Fibroblast of skin of right quadriceps (primary cell): ENCODE data around the gene GPRASP1.
"Not testable (repeated sequence)": the region's sequence is repeated elsewhere in the genome, so short reads cannot be mapped to it uniquely, and the experiment has no call there.

Source experiments
- DNase-seq: peaks from one replicate; pipeline ENCODE4 v3.0.0-alpha.2; 2013

Gene GPRASP1, protein sequence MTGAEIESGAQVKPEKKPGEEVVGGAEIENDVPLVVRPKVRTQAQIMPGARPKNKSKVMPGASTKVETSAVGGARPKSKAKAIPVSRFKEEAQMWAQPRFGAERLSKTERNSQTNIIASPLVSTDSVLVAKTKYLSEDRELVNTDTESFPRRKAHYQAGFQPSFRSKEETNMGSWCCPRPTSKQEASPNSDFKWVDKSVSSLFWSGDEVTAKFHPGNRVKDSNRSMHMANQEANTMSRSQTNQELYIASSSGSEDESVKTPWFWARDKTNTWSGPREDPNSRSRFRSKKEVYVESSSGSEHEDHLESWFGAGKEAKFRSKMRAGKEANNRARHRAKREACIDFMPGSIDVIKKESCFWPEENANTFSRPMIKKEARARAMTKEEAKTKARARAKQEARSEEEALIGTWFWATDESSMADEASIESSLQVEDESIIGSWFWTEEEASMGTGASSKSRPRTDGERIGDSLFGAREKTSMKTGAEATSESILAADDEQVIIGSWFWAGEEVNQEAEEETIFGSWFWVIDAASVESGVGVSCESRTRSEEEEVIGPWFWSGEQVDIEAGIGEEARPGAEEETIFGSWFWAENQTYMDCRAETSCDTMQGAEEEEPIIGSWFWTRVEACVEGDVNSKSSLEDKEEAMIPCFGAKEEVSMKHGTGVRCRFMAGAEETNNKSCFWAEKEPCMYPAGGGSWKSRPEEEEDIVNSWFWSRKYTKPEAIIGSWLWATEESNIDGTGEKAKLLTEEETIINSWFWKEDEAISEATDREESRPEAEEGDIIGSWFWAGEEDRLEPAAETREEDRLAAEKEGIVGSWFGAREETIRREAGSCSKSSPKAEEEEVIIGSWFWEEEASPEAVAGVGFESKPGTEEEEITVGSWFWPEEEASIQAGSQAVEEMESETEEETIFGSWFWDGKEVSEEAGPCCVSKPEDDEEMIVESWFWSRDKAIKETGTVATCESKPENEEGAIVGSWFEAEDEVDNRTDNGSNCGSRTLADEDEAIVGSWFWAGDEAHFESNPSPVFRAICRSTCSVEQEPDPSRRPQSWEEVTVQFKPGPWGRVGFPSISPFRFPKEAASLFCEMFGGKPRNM (N-terminal part only)

DNA sequence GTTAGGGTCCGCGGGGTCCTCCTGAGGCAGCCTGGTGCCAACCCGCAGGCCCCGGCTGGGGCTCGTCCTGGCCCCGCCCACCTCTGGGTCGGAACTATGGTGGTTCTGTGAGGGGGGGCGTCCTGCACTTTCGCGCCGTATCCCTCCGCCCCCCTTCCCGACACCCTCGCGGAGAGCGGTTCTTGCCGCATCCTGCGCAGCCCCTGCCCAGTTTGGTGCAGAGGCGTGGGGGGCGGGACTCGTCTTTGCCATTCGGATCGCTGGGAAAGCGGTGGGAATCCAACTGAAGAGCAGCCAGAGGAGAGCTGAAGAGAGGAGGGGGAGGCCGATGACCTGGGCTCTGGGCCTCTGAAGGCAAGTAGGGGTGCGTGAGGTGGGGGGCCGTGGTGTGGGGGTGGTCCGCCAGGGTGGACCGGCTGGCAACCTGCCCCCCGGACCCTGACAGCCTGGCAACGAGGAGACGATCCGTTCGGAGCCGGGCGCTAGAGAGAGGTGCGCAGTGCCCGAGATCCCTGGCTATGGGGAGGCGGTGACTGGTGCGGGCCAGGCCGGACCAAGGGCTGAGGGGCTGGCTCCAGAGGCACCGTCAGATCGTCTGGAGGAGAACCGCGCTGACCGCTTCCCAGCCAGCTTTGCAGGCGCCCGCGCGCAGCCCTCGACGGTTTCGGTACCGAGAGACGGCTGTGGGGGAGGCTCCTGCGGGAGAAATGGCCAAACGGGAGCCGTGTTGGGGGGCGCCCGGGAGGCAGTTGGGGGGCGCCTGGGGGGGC, at the start of gene GPRASP1:
Gene GPRASP1, plus strand, starts transcription at position 242 of the 770 bp plus-strand sequence. CDS start 2,431 bp downstream, outside the sequence.
- peak; percentile 58 for DNase-seq

DNA sequence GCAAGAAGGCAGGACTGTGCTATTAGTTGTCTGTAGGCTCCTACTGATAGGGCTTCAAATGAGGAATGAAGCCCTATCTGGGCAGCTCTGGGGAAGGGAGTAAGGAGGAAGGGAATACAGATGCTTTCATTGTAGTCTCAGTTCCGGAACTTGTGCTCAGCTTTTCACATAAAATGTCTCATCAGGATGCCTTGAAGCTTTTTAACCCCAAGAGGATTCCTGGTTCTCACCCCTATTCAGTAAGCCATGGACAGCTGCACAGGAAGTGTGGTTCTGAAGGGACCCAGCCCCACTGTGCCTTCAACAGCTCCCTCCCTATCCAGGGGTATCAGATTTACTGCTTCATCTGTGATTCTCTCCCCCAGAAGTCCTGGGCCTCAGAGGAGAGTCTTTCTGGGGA, 47.0 kb upstream of the GPRASP1 start:
- peak; percentile 1 for DNase-seq

DNA sequence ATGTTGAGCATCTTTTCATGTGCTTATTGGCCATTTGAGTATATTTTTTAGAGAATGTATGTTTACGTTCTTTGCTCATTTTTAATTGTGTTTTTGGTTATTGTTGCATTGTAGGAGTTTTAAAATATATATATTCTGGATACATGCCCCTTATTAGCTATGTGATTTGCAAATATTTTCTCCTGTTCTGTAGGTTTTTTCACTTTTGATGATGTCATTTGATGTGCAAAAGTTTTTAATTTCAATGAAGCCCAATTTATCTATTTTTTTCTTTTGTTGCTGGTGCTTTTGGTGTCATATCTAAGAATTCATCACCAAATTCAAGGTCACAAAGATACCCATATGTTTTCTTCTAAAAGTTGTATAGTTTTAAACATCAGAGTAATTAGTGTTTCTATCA, 45.2 kb upstream of the GPRASP1 start:
- no peak for DNase-seq

DNA sequence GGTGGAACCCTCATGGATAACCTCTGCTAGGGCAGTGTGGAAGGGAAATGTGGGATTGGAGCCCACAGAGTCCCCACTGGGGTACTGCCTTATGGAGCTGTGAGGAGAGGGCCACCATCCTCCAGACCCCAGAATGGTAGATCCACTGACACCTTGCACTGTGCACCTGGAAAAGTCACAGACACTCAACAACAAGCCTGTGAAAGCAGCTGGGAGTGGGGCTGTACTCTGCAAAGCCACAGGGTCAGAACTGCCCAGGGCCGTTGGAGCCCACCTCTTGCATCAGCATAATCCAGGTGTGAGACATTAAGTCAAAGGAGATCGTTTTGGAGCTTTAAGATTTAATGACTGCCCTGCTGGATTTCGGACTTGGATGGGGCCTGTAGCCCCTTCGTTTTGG, 40.4 kb upstream of the GPRASP1 start:
- no peak for DNase-seq

DNA sequence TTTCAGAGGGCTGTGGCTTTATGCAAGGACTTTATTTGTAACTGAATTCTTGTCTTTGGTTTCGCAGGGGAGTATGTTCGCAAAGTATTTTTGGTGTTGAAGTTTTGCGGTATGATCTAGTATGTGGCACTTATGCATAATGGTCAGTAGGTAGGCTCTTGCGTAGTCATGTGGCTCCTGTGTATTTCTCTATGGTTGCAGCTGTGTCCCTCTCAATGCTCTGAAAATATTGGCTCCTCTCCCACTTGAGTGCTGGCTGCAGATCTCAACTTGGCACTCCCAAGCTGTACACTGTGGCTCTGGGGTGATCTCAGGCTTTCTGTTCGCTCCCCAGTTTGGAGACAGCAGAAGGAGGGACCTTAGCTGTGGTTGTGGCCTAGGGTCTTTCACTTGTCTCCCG, 27.2 kb upstream of the GPRASP1 start:
- DNase-seq, result no peak

DNA sequence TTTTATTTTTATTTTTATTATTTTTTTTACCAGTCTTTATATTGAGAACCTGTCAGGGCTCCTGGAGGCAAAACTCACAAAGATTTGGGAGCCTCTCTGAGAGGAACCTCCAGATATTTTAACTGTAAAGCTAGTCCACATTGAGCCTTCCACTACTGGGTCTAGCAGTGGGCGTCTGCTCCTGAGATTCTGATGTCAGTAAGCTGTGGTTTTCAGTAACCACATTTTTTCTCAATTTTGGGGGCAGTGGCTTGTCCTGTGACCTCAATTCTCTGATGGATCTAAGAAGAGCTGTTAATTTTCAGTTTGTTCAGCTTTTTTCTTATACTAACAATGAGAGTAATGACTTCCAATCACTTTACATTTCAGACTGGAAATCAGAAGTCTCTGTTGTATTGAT, 23.6 kb upstream of the GPRASP1 start:
- no peak for DNase-seq

DNA sequence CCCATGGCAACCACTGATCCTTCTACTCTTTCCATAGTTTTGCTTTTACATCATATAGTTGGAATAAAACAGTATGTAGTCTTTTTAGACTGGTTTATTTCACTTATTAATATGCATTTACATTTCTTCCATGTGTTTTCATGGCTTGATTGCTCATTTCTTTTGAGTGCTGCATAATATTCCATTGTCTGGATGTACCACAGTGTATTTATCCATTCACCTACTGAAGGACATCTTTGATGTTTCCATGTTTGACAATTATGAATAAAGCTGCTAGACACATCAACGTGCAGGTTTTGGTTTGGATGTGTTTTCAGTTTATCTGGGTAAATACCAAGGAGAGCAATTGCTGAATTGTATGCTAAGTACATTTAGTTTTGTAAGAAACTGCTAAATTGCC, 13.7 kb upstream of the GPRASP1 start:
- no peak for DNase-seq

DNA sequence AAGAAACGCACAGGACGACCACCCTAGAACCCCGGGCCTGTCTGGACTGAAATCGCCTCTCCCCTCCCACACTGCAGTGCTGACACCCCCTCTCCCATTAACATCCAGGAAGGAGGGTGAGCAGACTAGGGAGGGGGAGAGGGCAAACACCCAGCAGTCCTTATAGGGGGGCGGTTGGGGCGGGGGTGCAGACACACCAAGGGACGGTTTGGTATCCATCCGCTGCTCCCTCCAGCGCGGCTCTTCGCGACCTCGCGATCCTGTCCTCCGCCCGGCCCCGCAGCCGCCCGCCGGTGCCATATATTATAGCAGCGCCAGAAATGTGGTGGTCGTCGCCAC, 411 bp upstream of the GPRASP1 start:
- DNase-seq, result no peak

DNA sequence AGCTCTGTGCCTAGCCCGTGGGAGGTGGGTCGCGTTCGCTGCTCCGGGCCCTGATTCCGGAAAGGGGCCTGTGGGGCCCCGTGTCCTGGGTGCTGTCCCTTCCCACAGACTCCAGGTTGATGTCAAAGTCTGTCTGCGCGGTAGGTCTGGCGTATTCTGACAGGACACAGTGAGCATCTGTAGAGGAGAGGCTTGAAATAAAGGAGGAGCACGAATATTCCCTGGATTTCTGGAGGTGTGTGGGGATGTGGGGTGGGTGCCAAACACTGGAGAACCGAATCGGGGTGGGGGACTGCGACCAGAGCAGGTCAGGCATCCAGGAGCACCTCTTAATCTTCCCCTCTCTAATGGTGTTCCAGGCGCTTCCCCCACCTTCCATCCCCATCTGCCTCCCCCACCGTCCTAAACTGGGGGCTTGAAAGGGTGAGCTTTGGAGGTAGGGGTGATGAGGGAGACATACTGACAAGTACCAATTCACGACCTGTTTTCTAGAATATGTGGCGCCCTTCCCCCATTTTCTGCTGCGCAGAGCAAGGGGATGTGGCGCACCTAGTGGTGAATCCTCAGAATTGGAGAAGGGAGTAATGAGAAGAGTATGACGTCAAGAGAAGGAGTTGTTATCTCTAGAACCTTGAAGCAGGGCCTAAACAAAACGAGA, 877 bp downstream of the GPRASP1 start:
- peak; percentile 50 for DNase-seq

DNA sequence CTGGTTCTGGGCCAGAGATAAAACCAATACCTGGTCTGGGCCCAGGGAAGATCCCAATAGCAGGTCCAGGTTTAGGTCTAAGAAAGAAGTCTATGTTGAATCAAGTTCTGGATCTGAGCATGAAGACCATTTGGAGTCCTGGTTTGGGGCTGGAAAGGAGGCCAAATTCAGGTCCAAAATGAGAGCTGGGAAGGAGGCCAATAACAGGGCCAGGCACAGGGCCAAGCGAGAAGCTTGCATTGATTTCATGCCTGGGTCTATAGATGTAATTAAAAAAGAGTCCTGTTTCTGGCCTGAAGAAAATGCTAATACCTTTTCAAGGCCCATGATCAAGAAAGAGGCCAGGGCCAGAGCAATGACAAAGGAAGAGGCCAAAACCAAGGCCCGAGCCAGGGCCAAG, 3.4 kb downstream of the GPRASP1 start:
- DNase-seq, result no peak

DNA sequence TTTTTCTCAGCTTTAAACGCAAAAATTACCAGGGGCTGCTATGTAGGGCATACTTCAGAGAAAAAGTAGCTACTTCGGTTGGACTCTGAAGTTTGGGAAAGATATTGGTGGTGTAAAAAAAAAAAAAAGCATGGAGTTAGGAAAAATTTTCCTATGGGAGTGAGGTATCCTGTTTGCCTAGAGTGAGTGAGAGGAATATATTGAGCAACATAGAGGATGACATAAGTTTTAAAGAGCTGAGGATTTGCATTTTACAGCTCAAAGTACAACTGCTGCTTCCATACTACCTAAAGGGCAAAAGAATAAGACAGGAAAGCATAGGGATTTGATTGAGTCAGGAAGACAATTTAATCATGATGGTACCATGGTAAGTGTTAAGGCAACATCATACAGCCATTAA, 7.3 kb downstream of the GPRASP1 start:
- DNase-seq, result no peak

DNA sequence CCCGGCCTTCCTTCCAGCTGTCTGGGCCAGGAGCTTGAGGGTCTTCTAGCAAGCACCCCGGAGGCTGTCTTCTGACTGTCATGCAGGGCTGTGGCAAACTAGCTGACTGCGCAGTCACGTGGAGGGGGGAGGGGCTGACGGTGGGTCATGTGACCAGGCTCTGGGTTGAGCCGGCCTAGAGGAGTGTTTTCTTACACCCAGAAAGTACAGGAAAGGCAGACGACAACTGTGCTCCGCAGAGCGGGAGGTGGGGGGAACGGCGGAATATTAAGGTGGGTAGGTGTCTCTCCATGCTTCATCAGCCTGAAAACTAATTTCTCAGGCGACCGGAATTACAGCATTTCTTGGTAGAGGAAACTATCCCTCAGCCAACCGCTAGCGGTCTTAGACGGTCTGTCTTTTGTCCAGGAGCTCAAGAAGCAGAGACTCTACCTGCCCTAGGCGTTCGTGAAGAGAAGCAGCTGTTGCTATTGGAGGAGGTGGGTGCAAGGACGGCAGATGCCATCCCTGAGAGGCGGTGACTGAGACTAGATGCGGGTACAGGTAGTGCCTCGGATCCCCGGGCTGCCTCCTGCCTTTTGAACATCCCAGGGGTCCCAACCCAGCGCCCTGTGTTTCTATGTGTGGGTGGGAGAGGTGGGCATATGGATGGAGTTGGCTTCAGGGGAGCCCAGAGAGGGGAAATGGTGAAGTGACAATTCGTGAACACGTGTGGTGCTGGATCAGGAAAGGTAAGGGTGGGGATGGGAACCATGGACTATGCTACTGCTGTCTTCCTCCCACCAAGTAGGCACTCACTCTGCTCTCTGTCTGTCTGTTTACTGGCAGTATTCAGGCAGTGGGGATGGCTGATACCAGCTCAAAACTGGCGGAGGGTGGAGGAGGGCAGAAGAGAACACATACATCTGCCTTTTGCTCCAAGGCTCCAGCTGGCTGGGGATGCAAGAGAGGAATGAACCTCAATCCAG, 8.8 kb downstream of the GPRASP1 start:
- DNase-seq, result peak; percentile 65

DNA sequence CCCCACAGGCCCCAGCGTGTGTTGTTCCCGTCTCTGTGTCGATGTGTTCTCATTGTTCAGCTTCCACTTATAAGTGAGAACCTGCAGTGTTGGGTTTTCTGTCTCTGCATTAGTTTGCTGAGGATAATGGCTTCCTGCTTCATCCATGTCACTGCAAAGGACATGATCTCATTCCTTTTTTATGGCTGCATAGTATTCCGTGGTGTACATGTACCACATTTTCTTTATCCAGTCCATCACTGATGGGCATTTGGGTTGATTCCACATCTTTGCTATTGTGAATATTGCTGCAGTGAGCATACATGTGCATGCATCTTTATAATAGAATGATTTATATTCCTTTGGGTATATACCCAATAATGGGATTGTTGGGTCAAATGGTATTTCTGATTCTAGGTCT, 12.5 kb downstream of the GPRASP1 start:
- DNase-seq, result not testable (repeated sequence)

DNA sequence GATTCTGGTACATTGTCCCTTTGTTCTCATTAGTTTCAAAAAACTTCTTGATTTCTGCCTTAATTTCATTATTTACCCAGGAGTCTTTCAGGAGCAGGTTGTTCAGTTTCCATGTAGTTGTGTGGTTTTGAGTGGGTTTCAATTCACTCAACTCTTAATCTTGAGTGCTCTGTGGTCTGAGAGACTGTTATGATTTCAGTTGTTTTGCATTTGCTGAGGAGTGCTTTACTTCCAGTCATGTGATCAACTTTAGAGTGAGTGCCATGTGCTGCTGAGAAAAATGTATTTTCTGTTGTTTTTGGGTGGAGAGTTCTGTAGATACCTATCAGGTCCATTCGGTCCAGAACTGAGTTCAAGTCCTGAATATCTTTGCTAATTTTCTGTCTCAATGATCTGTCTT, 15.8 kb downstream of the GPRASP1 start:
- DNase-seq, result not testable (repeated sequence)

DNA sequence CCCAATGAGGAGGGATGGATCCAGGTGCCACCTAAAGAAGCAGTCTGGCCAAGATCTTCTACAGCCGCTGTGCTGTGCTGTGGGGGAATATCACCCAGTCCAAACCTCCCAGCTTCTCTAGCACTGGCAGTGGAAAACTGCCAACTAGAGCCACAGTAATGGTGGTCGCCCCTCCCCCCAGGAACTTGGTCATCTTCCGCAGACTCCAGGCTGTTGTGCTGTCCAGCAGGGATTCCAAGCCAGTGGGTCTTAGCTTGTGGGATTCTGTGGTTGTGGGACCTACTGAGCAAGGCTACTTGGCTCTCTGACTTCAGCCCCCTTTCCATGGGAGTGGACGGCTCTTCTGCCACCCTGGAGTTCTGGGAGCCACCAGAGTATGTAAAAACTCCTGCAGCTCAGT, 18.2 kb downstream of the GPRASP1 start:
- DNase-seq, result no peak

DNA sequence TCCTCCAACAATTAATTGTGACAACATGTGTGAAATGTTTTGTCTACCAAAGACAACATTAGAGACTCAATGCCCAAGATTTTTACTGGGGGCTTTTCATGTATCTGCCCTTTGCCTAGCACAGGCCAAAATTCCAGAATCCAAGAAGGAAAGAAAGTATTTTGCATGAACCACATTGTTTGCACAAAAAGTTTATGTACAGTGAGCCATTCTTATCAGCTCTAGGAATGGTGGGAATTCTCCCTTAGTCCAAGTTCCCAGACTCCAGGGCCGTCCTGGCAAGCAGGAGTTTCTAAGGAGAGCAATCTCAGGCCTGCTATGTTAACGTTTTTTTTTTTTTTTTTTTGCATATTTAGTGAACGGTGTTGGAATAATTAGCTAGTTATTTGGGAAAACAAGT, 21.6 kb downstream of the GPRASP1 start:
- DNase-seq, result no peak

DNA sequence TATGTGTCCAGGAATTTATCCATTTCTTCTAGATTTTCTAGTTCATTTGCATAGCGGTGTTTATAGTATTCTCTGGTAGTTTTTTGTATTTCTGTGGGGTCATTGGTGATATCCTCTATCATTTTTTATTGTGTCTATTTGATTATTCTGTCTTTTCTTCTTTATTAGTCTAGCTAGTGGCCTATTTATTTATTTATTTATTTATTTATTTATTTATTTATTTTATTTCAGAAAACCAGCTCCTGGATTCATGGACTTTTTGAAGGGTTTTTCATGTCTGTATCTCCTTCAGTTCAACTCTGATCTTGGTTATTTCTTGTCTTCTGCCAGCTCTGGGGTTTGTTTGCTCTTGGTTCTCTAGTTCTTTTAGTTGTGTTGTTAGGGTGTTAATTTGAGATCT, 26.2 kb downstream of the GPRASP1 start:
- DNase-seq, result not testable (repeated sequence)

DNA sequence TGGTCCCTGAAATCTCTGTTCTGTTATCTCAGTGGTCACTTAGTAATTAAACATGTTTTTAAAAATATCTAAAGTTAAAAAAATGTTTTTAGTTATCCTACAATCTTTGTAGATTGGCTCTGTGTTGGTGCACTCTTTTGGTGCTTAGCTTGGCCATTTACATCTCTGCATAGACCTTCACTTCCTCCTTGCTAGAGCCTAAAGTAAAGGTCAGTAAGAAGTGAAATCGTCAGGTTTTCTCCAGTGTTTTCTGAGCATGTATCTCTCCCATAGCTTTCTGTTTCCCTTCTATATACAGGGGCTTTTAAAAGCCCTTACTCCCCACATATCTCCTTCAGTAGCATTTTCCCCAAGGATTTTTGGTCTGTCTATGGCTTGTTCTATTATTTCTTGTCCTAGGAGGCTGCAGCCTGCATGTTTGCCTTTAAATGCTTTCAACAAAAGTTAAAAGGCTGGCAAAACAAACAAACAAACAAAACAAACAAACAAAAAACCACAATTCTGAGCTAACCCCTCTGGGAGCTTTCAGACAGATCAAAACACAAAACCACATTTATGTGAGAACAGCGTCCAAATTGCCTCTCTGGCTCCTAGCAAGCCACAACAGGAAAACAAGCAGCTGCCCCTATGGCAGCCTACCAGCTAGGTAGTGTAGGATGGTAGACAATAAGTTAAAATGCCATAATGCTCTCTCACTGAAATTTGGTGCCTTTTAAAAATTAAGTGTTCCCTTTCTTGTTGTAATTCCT, 33.7 kb downstream of the GPRASP1 start:
- no peak for DNase-seq

DNA sequence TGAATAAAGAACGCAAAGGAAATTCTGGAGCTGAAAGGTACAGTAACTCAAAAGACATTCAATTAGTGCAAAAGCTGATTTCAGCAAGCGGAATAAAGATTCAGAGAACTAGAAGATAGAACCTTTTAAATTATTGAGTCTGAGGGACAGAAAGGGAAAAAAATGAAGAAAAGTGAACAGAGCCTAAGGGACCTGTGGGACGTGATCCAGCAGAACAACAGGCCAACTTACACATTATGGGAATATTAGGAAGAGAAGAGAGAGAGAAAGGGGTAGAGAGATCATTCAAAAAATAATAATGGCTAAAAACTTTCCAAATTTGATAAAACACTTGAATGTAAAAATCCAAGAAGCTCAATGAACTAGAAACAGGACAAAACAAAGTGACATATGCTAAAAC, 43.5 kb downstream of the GPRASP1 start:
- DNase-seq, result no peak

DNA sequence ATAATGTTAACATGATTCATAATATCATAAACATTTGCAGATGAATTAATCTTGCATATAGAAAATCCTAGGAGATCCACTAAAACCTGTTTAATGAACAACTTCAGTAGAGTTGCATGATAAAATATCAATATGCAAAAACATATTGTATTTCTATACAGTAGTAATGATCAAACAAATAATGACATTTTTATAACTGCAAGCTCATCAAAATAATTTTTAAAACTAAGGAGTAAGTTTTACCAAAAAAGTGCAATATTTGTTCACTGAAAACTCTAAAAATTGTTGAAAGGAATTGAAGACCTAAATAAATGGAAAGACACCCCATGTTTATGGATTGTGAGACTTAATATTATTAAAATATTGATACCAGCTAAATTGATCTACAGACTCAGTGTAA, 45.0 kb downstream of the GPRASP1 start:
- DNase-seq, result no peak
